ENCODE measurements around the gene ARSH.
"Not testable (repeated sequence)": the region's sequence is repeated elsewhere in the genome, so short reads cannot be mapped to it uniquely, and the experiment has no call there.

Gene ARSH

GRCh38 chrX:3044196-3044595 is 37.9 kb downstream of the ARSH start:
- DNase-seq, result no peak

- DNase-seq, result no peak
These were observed 38.3 kb downstream of the ARSH start for GRCh38 chrX:3044671-3045070.

- DNase-seq, result no peak
These were observed 40.2 kb downstream of the ARSH start for GRCh38 chrX:3046253-3047240.

- DNase-seq, result not testable (repeated sequence)
These were observed 44.3 kb downstream of the ARSH start for GRCh38 chrX:3050523-3051175.

GRCh38 chrX:3052860-3053259 is 46.5 kb downstream of the ARSH start:
- DNase-seq, result no peak

GRCh38 chrX:3066555-3066954 is 60.2 kb downstream of the ARSH start:
- DNase-seq, result peak; percentile 2

- no peak for DNase-seq
These were observed 69.6 kb downstream of the ARSH start for GRCh38 chrX:3075959-3076358.

- no peak for DNase-seq
These were observed 70.2 kb downstream of the ARSH start for GRCh38 chrX:3076416-3076991.
